Thoracic aorta (tissue), 2 donors: ENCODE measurements around the gene FAM193A. TPM values are rescaled to one million over a fixed set of nuclear protein-coding genes. Genes with fewer than 3 reads are reported as not detected.

Experiments
- ATAC-seq: fragments of 150-250 bp; one replicate; pipeline ENCODE4 v1.8.0; 2017; ENCODE audit warnings: low read depth; ENCODE audit not compliant: insufficient number of reproducible peaks, low FRiP score
- DNase-seq: peaks from one replicate; pipeline ENCODE4 v3.0.0-alpha.2; 2020; ENCODE audit warnings: low spot score
- H3K27ac ChIP-seq, 2 donors: fragments of 200-600 bp; sonication (generic); 1 replicate in 1 of 2; 2 replicates in 1 of 2; pipeline ENCODE4 v1.5.1; 2016; ENCODE audit warnings: mild to moderate bottlenecking in 2 of 2, moderate library complexity in 2 of 2
- H3K27me3 ChIP-seq: fragments of 200-600 bp; sonication (generic); replicated peaks from 2 replicates; pipeline ENCODE4 v1.6.0; 2016; ENCODE audit warnings: mild to moderate bottlenecking; ENCODE audit not compliant: insufficient read depth
- H3K36me3 ChIP-seq: fragments of 200-600 bp; sonication (generic); one replicate; pipeline ENCODE4 v1.5.1; 2016
- H3K4me1 ChIP-seq, 2 donors: fragments of 200-600 bp; sonication (generic); 1 replicate in 1 of 2; 2 replicates in 1 of 2; pipeline versions ENCODE4 v1.5.1 to v1.6.0; 2016; ENCODE audit warnings: low read depth in 2 of 2, mild to moderate bottlenecking in 1 of 2; ENCODE audit not compliant: control insufficient read depth in 1 of 2
- H3K4me3 ChIP-seq: fragments of 200-600 bp; sonication (generic); 2 replicates; pipeline ENCODE4 v1.5.1; 2016; ENCODE audit warnings: mild to moderate bottlenecking
- H3K9me3 ChIP-seq: fragments of 200-600 bp; sonication (generic); 2 replicates; pipeline ENCODE4 v1.5.1; 2016
- CTCF ChIP-seq: fragments of 200-600 bp; sonication (generic); IDR thresholded peaks from one replicate; pipeline ENCODE4 v1.5.1; 2019; ENCODE audit warnings: antibody characterized with exemption
- total RNA-seq, 2 donors: library from RNA; depleted of rRNA; stranded (reverse); fragments of >200 nt; gene quantifications; one replicate each; pipeline versions ENCODE4 v1.1.0 to v1.2.3, GENCODE V29; 2016

FAM193A gene
- total RNA-seq, 2 donors from 2014 or later: 22.3 to 42.9 TPM

- no peak for TF ChIP-seq CTCF
- H3K4me3 ChIP-seq: no peak overlapping the region
- ATAC-seq: no peak
- peaks cover 62% of the 10 kb centered on the region for H3K36me3 ChIP-seq
- no peaks in the 10 kb centered on the region for H3K9me3 ChIP-seq
- no peak for DNase-seq
- H3K4me1 ChIP-seq: no peaks in the 10 kb centered on the region
- no peak overlapping the region for H3K27ac ChIP-seq
- no peaks in the 10 kb centered on the region for H3K27me3 ChIP-seq
Measured at GRCh38 chr4:2702361-2702760, 165.9 kb downstream of the FAM193A start.

GRCh38 chr4:2702770-2703169 lies 166.3 kb downstream of the FAM193A start:
- Histone ChIP-seq H3K27me3 (no peaks in the 10 kb centered on the region), H3K4me1 (no peaks in the 10 kb centered on the region), H3K27ac (no peak overlapping the region), H3K9me3 (no peaks in the 10 kb centered on the region), H3K36me3 (peaks cover 58% of the 10 kb centered on the region), H3K4me3 (no peak overlapping the region)
- TF ChIP-seq CTCF: no peak
- no peak for ATAC-seq
- DNase-seq: no peak

GRCh38 chr4:2712261-2712842 lies 175.9 kb downstream of the FAM193A start:
- TF ChIP-seq CTCF: no peak
- H3K27ac ChIP-seq: no peak overlapping the region
- DNase-seq (no peak), ATAC-seq (no peak)
- H3K4me1 ChIP-seq: peaks cover 13 to 19% of the 10 kb centered on the region in 2 donors
- peaks cover 11% of the 10 kb centered on the region for H3K36me3 ChIP-seq
- no peaks in the 10 kb centered on the region for H3K27me3 ChIP-seq
- no peaks in the 10 kb centered on the region for H3K9me3 ChIP-seq
- no peak overlapping the region for H3K4me3 ChIP-seq

- DNase-seq: no peak
- no peak for ATAC-seq
- Histone ChIP-seq H3K27me3 (no peaks in the 10 kb centered on the region), H3K36me3 (peaks cover 11% of the 10 kb centered on the region), H3K4me1 (peaks cover 13 to 19% of the 10 kb centered on the region in 2 donors), H3K9me3 (no peaks in the 10 kb centered on the region), H3K27ac (no peak overlapping the region), H3K4me3 (no peak overlapping the region)
- no peak for TF ChIP-seq CTCF
Measured at GRCh38 chr4:2713337-2713736, 176.9 kb downstream of the FAM193A start.

- Histone ChIP-seq H3K9me3 (no peaks in the 10 kb centered on the region), H3K36me3 (peaks cover 15% of the 10 kb centered on the region), H3K27ac (peak overlapping the region; percentile 51 to 54), H3K4me3 (no peak overlapping the region), H3K27me3 (no peaks in the 10 kb centered on the region), H3K4me1 (peaks cover 13 to 19% of the 10 kb centered on the region in 2 donors)
- no peak for TF ChIP-seq CTCF
- peak; percentile 38 for ATAC-seq
- DNase-seq: no peak
Measured at GRCh38 chr4:2714061-2714770, 177.8 kb downstream of the FAM193A start.
